GM19023 (cell line): ENCODE results near the gene SPEF2.

Experiments used
- ATAC-seq: cut with Tn5 transposase; IDR thresholded peaks from one replicate; pipeline ENCODE4 v1.9.1; 2021; ENCODE audit warnings: mild to moderate bottlenecking, moderate library complexity; ENCODE audit not compliant: unreplicated experiment

The SPEF2 gene

DNA sequence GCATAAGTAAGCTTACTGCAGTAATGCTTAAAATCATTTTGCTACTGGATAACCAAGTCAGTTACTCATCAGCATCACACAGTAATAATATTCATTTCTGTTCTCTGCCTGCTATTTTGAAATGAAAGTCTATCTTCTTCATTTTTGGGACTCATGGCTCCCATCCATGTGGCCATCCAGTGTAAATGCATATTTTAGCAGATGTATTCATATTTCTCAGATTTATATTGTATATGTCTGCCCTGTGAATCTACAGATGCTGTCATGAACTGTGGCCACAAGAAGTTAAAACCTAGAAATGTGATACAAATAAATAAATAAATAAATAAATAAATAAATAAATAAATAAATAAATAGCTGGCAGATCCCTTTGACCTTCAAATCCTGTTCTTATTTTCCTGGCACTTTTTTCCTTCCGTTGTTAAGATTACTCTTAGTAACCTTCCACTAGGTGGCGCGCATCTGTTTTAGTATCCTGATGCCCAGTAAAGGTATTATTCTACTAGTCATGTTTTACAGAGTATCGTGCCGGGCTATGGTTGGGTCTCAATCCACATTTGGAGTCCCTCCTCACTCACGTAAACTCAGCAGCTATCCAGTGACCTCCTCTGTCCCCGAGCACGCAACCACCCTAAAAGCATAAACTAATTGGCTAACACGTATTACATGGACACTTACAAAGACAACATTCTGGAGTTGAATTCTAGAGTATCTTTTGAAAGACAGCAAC is 159.9 kb downstream of the SPEF2 start:
- ATAC-seq: peak; percentile 50

DNA sequence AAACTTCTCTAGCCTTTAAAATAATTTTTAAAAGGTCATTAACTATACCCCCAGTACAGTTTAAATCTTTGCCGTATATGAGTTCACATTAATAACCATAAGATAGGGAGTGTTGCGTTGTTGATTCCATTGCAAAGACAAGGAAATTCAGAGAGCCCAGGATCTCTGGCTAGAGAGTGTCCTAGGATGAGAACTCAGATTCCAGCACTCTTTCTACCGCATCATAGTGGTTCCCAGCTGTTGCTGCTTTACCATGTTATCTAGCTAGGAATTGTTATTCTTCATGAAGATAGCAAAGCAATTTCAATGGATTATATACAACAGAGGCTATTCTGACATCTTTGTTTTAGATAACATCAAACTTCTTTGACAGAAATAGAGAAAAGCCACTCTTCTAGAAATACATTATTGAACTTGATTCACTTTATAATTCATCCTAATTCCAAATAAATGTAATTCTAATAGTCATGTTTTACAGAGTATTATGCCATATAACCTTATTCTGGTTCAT is 160.7 kb downstream of the SPEF2 start:
- ATAC-seq: no peak

DNA sequence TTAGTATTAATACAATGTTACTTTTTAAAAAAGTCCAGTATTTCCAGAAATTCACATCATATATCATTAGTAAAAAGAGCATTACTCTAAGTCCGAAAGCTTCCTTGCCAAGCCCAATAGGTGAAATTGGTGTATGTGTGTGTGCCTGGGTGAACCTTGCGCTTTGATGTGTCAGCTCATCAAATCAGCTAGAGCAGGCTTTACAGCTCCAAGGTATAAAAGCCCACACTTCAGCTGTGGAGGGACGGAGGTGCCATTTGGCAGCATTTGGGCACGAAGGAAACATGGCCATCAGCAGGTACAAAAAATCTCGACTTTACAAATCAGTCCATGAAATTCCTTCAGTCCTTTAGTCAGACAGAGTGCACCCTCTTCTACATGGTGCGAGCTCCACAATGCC is 162.6 kb downstream of the SPEF2 start:
- no peak for ATAC-seq

DNA sequence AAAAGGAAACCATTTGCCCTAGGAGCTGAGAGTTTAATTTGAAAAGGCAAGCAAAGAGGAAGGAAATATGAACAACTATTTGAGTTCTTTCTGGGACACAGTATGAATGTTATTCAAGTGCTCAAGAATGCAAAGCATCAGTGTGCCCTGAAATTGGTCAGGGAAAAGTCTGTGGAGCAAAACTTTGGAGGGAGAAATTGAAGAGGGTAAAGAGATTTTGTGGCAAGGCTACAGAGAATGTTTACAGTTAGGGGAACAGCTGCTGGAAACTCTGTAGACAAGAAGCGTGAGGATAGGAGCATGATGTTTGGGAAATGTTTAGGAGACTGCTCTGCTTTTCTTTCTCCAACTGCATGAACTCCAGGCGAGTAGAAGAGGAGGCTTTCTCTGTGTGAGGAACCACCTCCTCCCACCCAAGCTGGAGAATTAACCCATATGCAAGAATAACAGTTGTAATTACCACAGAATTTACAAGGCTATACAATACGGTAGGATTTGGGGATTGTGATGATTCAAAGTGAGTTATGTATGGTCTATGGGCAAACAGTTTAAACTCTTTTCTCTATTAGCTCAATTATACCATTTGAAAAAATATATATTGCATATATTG is 163.6 kb downstream of the SPEF2 start:
- ATAC-seq: no peak

DNA sequence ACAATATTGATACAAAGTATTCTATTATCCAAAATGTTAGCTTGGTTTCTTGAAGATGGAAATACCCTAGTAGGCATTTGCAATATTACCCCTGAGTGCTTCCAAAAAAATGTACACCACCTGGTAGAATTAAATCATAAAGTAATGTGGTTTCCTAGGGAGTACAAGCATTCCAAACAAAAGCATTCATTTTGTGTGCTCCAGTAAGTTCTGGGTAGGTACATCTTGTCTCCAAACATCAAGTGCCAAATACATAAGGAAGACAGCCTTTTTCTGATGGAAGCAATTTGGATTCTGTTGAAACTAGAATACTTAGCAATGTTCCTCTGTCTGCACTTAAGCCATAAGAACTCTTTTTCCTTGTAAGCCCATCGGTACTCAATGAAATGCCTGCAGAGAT is 165.9 kb downstream of the SPEF2 start:
- ATAC-seq: no peak

DNA sequence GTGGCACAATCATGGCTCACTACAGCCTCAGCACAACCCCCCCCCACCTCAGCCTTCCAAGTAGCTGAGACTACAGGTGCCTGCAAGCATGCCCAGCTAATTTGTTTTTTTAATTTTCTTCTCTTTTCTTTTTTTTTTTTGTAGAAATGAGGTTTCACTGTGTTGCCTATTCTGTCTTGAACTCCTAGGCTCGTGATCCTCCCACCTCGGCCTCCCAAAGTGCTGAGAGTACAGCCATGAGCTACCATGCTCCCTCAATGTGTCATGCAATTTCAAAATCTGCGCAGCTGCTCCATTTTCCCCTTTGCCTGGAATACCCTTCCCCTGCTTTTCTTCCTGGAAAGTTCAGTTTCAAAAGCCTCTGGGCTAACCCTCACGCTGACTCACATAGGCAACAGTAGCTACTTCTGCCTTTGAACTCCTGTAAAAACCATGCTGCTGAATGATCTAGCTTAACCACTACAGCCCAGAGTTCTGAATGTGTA is 168.0 kb downstream of the SPEF2 start:
- no peak for ATAC-seq

DNA sequence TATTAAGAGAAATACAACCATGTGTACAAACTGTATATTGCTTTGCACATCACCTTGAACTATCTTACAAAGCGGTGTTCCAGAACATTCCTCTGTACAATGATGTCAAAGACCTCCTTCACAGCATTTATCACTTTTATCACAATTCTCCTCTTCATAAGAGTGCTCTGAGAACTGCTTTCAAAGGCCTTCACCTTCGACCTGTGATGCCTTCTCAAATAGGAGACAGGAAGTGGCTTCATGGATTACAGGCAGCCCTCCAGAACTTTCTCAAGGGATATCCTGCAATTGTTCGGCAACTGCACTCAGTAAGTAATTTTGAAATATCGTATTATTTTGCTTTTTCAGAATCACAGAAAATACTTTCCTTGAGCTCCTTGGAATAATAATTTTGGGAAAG is 171.1 kb downstream of the SPEF2 start:
- ATAC-seq: no peak

DNA sequence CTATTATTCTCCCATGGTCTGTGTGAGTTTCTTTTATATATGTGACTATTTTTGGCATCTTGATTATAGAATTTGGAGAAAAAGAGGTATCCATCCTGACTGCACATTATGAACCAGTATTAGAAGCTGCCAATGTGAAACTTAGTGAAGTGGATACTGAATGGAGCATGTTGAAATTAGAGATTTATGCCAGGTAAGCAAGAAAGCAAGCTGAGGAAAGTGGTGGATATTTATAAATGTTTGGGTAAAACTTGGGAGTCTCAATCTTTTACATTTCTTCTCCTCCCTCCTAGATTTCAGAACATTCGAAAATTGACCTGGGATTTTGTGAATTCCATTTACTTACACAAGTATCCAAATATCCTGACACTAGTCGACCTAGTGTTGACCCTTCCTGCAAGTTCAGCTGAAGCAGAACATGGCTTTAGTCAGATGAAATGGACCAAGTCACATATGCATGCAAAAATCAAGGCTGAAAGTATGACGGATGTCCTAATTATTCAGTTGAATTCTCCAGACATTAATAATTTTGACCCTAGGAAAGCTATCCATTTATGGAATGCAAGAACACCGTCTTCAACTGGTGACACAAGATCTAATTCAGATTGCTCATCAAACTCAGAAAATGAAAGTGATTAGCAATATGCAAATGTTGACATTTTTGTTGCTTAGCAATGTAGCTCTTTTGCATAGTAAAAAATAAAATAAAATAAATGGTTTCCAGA is 172.2 kb downstream of the SPEF2 start:
- no peak for ATAC-seq

DNA sequence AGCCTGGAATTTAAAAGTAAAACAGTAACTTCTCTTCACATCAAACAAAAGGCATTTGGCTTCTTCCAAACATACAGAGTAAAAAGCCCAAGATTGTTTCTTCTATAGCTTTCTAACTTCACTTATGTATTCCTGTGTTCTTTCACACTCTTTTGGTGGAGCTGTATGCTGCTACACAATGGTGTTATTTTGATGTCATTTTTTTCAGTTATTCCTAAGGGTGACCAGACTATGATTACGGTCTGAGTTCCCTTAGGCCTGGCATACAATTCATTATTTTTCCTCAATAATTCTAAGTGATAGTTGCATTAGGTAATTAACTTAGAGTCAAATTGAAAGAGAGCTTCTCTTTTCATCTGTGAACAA is 172.8 kb downstream of the SPEF2 start:
- no peak for ATAC-seq

DNA sequence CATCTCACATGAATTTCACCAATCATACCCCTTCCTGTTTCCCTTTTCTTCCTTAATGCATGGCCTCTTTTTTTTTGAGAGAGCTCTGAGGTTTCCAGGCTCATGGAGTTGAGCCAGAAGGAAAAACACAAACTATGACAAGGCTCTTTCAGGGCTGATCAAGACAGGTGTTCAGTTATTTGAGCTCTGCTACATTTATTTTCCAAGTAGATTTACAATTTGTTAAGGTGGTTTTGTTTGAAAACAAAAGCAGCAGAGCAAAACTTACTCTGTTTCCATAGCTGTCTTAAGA is 176.6 kb downstream of the SPEF2 start:
- ATAC-seq: no peak

DNA sequence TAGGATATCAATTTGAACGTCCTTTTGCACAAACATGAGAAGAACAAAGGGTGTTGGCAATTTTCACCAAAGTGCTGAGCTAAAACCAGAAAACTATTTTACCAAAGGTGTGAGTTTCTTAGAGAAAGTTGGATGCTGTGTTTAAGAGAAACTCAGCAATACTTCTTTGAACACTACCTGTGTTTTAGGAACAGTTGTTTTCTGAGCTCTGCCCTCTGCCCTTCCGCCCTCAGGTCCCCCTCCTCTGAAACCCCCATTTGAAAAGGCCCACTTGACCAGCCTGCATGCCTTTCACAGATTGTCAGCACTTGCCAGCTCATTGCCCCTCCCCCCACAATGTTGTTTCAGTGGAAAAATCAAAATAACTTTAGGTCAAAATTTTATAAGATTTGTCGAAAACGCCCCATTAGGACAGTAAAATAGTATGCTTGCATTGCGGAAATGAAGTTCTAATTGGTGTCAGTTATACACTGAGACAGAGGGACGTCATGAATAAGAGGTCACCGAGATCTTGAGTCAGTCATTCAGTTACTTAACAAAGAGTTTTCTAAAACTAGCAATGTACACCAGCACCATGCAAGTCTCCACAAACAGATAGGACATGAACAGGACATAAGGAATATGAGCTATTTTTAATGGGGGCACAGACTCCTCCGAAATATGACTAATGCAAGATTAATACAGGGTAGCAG is 177.2 kb downstream of the SPEF2 start:
- ATAC-seq: no peak

DNA sequence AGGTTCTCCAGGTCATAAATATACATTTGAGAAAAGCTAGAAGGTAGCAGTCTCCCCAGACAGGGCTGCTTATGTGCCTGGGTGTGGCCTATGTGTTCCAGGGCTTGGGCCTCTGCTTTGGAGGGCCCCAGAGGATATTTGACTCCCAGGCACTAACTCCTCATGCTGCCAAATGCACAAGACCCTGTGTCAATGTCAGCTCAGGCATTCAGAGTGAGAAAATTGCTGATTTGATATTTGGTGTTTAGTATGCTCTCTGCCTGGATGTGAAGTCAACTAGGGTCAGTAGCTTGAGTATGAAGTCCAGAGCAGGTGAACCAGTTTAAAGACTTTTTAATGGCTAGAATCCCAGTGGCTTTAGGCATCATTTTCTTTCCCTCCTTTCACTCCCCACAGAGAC is 181.5 kb downstream of the SPEF2 start:
- ATAC-seq: no peak

DNA sequence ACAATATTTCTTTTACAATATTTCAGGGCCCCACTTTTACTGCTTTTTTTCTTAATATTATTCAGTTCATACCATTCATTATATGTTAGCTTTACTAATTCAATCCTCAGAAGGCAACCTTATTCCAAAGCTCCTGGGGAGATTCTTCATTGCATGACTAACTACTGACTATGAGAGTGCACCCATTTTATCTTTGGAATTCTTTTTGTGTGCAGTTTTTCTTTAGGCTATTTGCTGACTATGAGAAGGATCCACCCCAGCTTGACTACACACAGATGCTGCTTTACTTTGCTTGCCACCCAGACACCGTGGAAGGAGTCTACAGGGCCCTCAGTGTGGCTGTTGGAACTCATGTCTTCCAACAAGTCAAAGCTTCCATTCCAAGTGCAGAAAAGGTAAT is 182.1 kb downstream of the SPEF2 start:
- no peak for ATAC-seq

DNA sequence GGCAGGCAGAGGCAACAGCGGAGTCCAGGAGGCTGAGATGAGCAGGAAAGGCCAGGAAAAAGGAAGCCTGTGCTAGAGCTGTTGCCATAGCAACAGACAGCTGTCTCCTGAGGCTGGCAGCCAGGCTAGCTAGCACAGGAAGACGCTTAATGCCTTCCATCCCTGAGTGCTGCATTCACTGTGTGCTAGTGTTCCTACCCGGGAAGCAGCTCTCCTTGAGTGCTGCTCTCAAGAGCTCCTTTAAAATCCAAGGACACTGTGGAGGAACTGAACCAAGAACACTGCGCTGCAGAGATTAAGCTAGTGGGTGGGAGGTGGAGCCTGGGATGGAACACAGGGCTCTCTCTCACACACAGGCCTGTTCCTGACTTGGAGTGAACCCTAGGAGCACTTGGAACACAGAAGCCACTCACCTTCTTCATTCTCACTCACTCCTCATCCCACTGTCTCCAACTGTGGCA is 185.6 kb downstream of the SPEF2 start:
- no peak for ATAC-seq

DNA sequence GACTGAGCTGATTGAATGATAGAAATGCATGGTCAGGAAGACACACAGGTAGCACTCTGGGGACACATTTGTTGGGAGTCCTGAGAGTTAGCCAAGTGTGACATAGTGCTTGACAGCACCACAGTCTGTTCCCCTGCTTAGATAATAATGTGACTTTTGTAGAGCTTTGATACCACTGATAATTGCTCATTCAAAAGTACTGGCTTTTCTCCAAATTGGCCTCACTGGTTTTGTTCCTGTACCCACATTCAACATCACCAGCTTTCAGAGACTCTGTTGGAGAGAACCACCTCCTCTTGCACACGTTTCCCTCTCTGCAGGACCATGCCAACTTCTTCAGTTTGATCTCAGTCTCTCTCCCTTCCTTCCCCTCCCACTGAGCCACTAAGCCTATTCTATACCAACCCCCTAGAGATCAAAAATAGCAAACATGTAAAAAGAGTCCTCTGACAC is 186.6 kb downstream of the SPEF2 start:
- ATAC-seq: no peak

DNA sequence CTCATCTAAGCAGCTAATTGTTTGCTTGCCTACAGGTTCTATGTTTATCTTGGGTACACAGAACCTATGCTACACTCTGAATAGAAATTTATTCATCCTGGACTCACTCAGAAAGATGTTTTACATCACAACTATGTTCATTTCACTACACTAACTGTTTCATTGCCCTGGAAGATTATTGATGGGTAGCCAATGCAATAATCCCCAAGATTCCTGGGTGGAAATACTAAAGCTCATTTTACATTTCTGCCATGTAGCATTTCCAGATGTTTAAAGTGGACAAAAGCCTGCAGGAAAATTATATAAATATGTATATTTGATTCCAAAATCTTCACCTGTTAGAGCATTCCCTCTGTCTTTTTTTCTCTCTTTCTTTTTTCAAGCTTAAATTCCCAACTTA is 187.2 kb downstream of the SPEF2 start:
- no peak for ATAC-seq

DNA sequence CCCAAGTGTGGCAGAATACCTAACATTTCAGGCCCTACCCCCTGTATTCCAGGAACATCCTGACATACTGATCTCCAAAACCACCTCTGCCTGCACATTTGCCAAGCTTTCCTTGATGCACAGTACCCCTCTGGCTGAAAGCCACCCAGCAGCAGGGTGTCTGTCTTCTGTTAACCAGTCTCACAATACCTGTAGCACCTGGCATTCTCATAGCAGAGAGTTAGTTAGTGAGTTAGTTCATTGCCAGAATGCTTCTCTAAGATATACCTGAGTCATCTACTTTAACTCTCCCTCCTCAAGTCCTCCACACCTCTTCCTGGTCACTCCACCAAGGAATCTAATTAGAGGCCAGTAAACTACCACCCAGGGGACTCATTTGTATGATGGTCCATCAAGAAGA is 192.9 kb downstream of the SPEF2 start:
- ATAC-seq: no peak

DNA sequence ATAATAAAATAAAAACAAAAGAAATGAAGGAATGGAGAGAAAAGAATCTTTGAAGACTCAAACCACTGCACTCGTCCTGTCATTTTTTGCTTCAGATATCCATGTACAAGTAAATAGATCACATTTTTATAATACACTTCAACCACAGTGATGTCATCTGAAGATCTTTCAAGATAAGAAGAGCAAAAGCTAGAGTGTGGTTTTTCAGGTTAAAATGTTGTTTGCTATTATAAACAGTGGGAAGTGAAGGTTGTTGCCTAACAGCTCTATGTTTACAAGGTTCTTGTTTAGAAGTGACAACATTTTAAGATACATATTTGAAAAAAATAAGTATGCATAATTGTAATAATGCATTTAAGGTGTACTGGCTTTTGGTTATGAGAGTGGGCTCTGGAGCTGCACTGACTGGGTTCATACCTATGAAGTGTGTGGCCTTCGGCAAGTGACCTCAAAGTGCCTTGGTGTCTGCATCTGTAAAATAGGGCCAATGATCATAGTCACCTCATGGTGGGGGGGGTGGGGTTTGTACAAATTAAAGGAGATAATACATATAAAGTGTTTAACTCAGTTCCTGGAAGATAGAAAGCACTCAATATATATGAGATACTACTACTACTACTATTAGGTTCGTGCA is 193.6 kb downstream of the SPEF2 start:
- ATAC-seq: no peak

DNA sequence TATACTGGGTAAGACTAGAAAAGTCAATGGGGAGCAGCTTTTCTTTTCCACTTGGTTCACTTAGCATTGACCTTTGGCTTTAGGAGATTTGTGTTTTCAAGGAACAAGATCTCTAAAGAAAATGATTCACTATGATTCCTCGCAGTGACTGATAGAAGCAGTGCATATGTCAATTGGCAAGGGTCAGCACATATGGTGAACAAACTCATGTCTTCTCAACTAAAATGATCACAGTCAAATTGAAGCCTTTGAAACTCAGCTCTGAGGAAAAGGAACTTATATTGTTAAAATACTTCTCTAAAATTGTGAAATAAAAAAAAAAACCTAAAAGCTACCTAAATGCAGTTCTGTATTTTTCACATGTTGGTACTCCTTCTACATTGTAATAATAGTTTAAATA is 195.9 kb downstream of the SPEF2 start:
- ATAC-seq: no peak

DNA sequence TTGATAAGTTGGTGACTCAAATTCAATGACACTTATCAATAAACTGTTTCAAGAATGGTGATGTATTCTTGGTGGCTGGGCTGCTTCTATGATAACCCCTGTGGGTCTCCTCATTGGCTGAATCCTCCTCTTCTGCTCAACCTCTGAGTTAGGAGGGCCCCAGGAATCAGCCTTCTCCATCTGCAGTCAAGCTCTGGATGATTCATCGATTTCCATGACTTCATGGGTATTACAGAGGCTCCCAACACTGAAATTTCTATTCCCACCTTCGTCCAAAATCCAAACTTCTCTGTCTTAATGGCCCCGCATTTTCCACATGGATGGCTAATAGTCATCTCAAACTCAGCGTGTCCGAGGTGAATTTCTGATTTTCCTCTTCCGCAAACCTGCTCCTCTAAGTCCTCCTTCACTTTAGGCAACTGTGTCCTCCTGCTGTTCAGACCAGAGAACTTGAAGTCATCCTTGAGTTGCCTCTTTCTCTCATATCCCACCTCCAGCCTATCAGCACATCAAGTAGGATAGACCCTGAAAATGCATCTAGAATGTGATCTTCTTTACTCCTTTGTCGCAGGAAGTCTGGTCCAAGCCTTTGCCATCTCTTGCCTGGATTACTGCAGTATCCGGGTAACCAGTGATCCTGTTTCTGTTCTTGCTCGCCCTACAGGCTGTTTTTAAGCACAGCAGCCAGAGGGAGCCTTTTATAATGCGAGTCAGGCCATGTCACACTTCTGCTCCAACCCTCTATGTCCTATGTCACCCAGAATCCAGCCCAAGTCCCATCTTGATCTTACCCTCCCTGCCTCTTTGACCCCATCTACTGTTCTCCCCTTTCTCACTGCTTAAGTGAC is 197.7 kb downstream of the SPEF2 start:
- no peak for ATAC-seq
